Liver (tissue), 9 donors: ENCODE measurements around the gene MYO18B. TPM values are rescaled to one million over a fixed set of nuclear protein-coding genes. Genes with fewer than 3 reads are reported as not detected.

ENCODE experiments used
- DNase-seq: peaks from one replicate; pipeline ENCODE4 v3.0.0-alpha.2; 2017; ENCODE audit warnings: low spot score
- H3K27ac ChIP-seq, 2 donors: one replicate each; pipeline ENCODE4 v1.7.0; 2013; ENCODE audit warnings: inconsistent platforms in 2 of 2, low read length in 2 of 2, control low read depth in 1 of 2, low read depth in 1 of 2, mild to moderate bottlenecking in 1 of 2
- H3K27me3 ChIP-seq, 4 donors: one replicate each; pipeline versions ENCODE4 v1.6.1 to v1.7.0; 2013; ENCODE audit warnings: low read length in 3 of 4, inconsistent platforms in 1 of 4, mild to moderate bottlenecking in 1 of 4, moderate library complexity in 1 of 4; ENCODE audit not compliant: control insufficient read depth in 4 of 4, insufficient read depth in 4 of 4
- H3K36me3 ChIP-seq, 4 donors: one replicate each; pipeline versions ENCODE4 v1.6.1 to v1.7.0; 2013; ENCODE audit warnings: low read length in 3 of 4, mild to moderate bottlenecking in 3 of 4, low read depth in 1 of 4, moderate library complexity in 1 of 4; ENCODE audit not compliant: control insufficient read depth in 4 of 4, insufficient read depth in 3 of 4
- H3K4me1 ChIP-seq, 4 donors: one replicate each; pipeline versions ENCODE4 v1.6.1 to v1.7.0; 2013; ENCODE audit warnings: low read length in 3 of 4, mild to moderate bottlenecking in 3 of 4, moderate library complexity in 1 of 4; ENCODE audit not compliant: control insufficient read depth in 4 of 4, insufficient read depth in 4 of 4
- H3K4me3 ChIP-seq, 3 donors: one replicate each; pipeline versions ENCODE4 v1.6.1 to v1.7.0; 2013; ENCODE audit warnings: low read length in 3 of 3, control low read depth in 1 of 3, low read depth in 1 of 3, mild to moderate bottlenecking in 1 of 3
- H3K9ac ChIP-seq, 2 donors: one replicate each; pipeline ENCODE4 v1.7.0; 2013; ENCODE audit warnings: low read length in 2 of 2, mild to moderate bottlenecking in 2 of 2, moderate library complexity in 2 of 2, control low read depth in 1 of 2, low read depth in 1 of 2
- H3K9me3 ChIP-seq, 4 donors: one replicate each; pipeline versions ENCODE4 v1.6.1 to v1.7.0; 2013; ENCODE audit warnings: low read length in 3 of 4; ENCODE audit not compliant: control insufficient read depth in 4 of 4
- EGR1 ChIP-seq, 2 donors: IDR thresholded peaks; 2 replicates each; pipeline ENCODE4 v1.6.1; 2016 to 2018; ENCODE audit warnings: antibody characterized with exemption in 2 of 2, low read depth in 2 of 2
- GABPA ChIP-seq, 2 donors: IDR thresholded peaks in 1 of 2; conservative IDR thresholded peaks in 1 of 2; 2 replicates each; pipeline ENCODE4 v1.6.1; 2016; ENCODE audit warnings: antibody characterized with exemption in 2 of 2, mild to moderate bottlenecking in 1 of 2, moderate library complexity in 1 of 2
- HNF4G ChIP-seq: IDR thresholded peaks from 2 replicates; pipeline ENCODE4 v1.6.1; 2016; ENCODE audit warnings: antibody characterized with exemption
- JUND ChIP-seq, 2 donors: IDR thresholded peaks; 2 replicates each; pipeline ENCODE4 v1.6.1; 2016; ENCODE audit warnings: antibody characterized with exemption in 2 of 2
- NR2F2 ChIP-seq: IDR thresholded peaks from 2 replicates; pipeline ENCODE4 v1.6.1; 2016; ENCODE audit warnings: antibody characterized with exemption
- RAD21 ChIP-seq, 2 donors: IDR thresholded peaks; 2 replicates each; pipeline ENCODE4 v1.6.1; 2016; ENCODE audit warnings: antibody characterized with exemption in 2 of 2, mild to moderate bottlenecking in 2 of 2
- SP1 ChIP-seq: IDR thresholded peaks from 2 replicates; pipeline ENCODE4 v1.6.1; 2018; ENCODE audit warnings: antibody characterized with exemption, mild to moderate bottlenecking
- TAF1 ChIP-seq: conservative IDR thresholded peaks from 2 replicates; pipeline ENCODE4 v1.6.1; 2016; ENCODE audit warnings: antibody characterized with exemption, mild to moderate bottlenecking
- WGBS: extraction: QIAGEN DNeasy Blood & Tissue Kit; methylation state at CpG from one replicate; pipeline ENCODE4 v1.1.7; 2013; 5-methylcytosine and 5-hydroxymethylcytosine counted together
- polyA plus RNA-seq, 2 donors: library from polyadenylated mRNA; stranded (reverse) in 1 of 2; unstranded in 1 of 2; fragments of 200-250 nt in 1 of 2; fragments of >200 nt in 1 of 2; fragmentation: Nextera tagmentation in 1 of 2; extraction: Ambion mirVana in 1 of 2; gene quantifications; one replicate each; pipeline versions ENCODE4 v1.2.1 to v1.2.3, GENCODE V29; 2013 to 2015
- total RNA-seq, 2 donors: library from RNA; depleted of rRNA; stranded (reverse); fragments of >200 nt; gene quantifications; one replicate each; pipeline ENCODE4 v1.2.3, GENCODE V29; 2014
- TF ChIP-seq, protein P1 (sequence below): IDR thresholded peaks from 2 replicates; pipeline ENCODE4 v1.6.1; 2016; ENCODE audit warnings: antibody characterized with exemption
- TF ChIP-seq, protein P2 (sequence below): IDR thresholded peaks from 2 replicates; pipeline ENCODE4 v1.6.1; 2016; ENCODE audit warnings: antibody characterized with exemption
- TF ChIP-seq, protein P3 (sequence below): IDR thresholded peaks from 2 replicates; pipeline ENCODE4 v1.6.1; 2016; ENCODE audit warnings: antibody characterized with exemption, mild to moderate bottlenecking
- donor health status: healthy.
- donor health status: healthy.
- donor health status: healthy.
- donor health status: healthy.
- donor health status: healthy.

The MYO18B gene
- total and polyA plus RNA-seq, 4 donors = under 0.01 to 4.2 (median 0.02) TPM; not detected in 1

DNA sequence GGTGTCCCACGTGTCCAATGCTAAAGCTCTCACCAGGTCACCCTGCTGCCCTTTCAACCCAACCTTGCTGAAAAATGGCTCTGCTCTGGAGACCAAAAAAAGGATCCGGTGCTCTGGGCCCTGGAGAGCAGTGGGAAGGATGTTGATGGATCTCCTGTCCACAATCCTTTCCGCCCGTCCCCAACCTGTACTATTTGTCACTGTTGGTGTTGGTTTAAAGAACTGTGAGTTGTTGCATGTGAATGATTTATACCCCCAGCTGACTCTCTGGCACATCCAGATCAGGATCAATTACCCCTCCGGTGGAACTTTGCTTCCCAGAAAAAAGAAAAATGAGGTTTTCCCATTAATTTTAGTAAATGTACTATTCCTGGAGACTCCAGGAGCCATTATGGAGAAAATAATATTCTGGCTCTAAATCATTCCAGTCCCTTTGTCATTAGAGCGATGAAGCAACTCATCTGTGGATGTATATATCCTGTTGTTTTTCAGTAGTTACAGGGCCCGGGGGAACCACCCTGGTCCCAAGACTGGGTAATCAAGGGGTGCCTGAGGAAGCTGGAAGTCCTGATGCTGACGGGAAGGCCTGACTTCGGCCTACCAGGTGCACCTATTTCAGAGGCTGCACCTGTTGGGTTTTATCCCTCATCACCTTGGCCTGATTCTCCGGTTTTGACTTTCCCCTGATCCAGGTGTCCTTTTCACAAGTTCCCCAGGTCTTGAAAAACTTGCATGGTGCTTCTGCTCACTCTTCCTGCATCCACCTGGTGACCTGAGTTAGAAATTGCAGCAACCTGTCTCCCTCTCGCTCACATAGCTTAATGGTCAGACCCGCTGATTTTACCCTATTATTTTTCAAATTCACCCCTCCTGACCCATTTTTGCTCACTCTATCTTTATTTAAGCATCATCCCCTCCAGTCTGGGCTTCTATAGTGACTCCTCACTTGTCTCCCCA is 218.1 kb downstream of the MYO18B start:
- H3K4me3 ChIP-seq = no peak overlapping the region
- no peak for TF ChIP-seq RAD21 (IDR thresholded peaks at IDR 0.05)
- TF ChIP-seq, protein P1, sequence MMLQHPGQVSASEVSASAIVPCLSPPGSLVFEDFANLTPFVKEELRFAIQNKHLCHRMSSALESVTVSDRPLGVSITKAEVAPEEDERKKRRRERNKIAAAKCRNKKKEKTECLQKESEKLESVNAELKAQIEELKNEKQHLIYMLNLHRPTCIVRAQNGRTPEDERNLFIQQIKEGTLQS = no peak
- no peak for TF ChIP-seq EGR1 (IDR thresholded peaks at IDR 0.05; ENCODE audit: low read depth in 2 of 2)
- TF ChIP-seq TAF1 = no peak
- TF ChIP-seq, protein P2, sequence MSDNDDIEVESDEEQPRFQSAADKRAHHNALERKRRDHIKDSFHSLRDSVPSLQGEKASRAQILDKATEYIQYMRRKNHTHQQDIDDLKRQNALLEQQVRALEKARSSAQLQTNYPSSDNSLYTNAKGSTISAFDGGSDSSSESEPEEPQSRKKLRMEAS = no peak
- TF ChIP-seq HNF4G = no peak
- H3K9me3 ChIP-seq = peaks cover 0 to 4% (median 3%) of the 10 kb centered on the region in 4 donors
- H3K27me3 ChIP-seq = peaks cover 0 to 2% (median 0%) of the 10 kb centered on the region in 4 donors
- H3K27ac ChIP-seq = no peak overlapping the region
- 86% methylated on average over 12 of the region's 12 CpGs for WGBS
- H3K36me3 ChIP-seq = no peaks in the 10 kb centered on the region
- H3K9ac ChIP-seq = no peak overlapping the region
- DNase-seq = no peak
- no peaks in the 10 kb centered on the region for H3K4me1 ChIP-seq

DNA sequence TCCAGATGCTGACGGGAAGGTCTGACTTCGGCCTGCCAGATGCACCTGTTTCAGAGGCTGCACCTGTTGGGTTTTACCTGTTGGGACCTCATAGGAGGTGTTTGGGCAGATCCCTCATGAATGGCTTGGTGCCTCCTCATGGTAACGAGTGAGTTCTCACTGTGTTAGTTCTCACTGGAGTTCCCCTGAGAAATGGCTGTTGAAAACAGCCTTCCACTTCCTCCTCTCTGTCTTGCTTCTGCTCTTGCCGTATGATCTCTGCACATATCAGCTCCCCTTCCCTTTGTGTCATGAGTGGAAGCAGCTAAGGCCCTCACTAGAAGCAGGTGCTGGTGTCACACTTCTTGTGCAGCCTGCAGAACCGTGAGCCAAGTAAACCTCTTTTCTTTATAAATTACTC is 219.7 kb downstream of the MYO18B start:
- TF ChIP-seq, protein P3, sequence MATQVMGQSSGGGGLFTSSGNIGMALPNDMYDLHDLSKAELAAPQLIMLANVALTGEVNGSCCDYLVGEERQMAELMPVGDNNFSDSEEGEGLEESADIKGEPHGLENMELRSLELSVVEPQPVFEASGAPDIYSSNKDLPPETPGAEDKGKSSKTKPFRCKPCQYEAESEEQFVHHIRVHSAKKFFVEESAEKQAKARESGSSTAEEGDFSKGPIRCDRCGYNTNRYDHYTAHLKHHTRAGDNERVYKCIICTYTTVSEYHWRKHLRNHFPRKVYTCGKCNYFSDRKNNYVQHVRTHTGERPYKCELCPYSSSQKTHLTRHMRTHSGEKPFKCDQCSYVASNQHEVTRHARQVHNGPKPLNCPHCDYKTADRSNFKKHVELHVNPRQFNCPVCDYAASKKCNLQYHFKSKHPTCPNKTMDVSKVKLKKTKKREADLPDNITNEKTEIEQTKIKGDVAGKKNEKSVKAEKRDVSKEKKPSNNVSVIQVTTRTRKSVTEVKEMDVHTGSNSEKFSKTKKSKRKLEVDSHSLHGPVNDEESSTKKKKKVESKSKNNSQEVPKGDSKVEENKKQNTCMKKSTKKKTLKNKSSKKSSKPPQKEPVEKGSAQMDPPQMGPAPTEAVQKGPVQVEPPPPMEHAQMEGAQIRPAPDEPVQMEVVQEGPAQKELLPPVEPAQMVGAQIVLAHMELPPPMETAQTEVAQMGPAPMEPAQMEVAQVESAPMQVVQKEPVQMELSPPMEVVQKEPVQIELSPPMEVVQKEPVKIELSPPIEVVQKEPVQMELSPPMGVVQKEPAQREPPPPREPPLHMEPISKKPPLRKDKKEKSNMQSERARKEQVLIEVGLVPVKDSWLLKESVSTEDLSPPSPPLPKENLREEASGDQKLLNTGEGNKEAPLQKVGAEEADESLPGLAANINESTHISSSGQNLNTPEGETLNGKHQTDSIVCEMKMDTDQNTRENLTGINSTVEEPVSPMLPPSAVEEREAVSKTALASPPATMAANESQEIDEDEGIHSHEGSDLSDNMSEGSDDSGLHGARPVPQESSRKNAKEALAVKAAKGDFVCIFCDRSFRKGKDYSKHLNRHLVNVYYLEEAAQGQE = no peak
- no peak for TF ChIP-seq TAF1
- TF ChIP-seq JUND (IDR thresholded peaks at IDR 0.05) = no peak
- no peak for TF ChIP-seq RAD21 (IDR thresholded peaks at IDR 0.05)
- no peak for TF ChIP-seq NR2F2
- TF ChIP-seq SP1 = no peak

DNA sequence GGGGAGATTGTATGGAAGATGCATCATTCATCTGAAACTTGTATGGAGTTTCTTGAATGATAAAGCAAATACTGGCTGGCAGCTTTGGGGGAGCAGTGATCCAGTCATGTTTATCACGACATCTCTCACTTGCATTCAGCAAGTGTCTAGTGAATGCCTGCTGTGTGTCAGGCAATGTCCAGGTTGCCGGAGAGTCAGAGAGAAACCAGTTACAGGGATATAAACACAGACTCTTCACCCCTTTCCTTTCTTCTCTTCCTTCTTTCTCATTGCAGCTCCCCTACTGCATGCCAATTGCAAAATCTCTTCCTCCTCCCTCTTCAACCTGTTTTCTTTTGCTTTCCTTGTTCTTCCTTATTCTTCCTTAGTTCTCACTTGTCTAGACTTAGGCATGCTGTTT is 220.7 kb downstream of the MYO18B start:
- H3K27me3 ChIP-seq = peaks cover 0 to 5% (median 4%) of the 10 kb centered on the region in 4 donors
- 83% methylated on average over 2 of the region's 2 CpGs for WGBS
- no peak overlapping the region for H3K9ac ChIP-seq
- H3K27ac ChIP-seq = no peak overlapping the region
- no peaks in the 10 kb centered on the region for H3K36me3 ChIP-seq
- TF ChIP-seq GABPA (IDR thresholded peaks at IDR 0.05 in 1 of 2, conservative IDR thresholded peaks at IDR 0.05 in 1 of 2) = no peak
- DNase-seq = no peak
- H3K4me1 ChIP-seq = no peaks in the 10 kb centered on the region
- peaks cover 0 to 5% (median 3%) of the 10 kb centered on the region in 4 donors for H3K9me3 ChIP-seq
- no peak overlapping the region for H3K4me3 ChIP-seq

More for the DNA sequence above, 219.7 kb downstream of the MYO18B start:
- no peak for DNase-seq
- H3K9me3 ChIP-seq = peaks cover 0 to 5% (median 3%) of the 10 kb centered on the region in 4 donors
- no peak overlapping the region for H3K4me3 ChIP-seq
- no peaks in the 10 kb centered on the region for H3K4me1 ChIP-seq
- 81% methylated on average over 5 of the region's 5 CpGs for WGBS
- H3K9ac ChIP-seq = no peak overlapping the region
- no peaks in the 10 kb centered on the region for H3K36me3 ChIP-seq
- peaks cover 0 to 5% (median 4%) of the 10 kb centered on the region in 4 donors for H3K27me3 ChIP-seq
- H3K27ac ChIP-seq = no peak overlapping the region
